Measurements from ENCODE around the gene HTR6.

Gene HTR6

DNA sequence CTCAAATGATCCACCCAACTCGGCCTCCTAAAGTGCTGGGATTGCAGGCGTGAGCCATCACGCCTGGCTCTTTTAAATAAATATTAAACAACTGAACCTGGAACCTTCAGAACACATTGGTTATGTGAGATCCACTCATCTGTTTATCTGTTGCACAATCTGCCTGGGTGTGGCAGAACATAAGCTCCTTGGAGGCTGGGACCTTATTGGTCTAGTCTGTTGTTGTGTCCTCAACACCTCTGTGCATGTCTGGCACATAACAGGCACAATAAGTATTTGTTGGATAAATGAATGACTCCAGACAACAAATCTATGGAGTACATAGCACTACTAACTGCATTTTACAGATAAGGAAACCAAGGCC lies 24.7 kb upstream of the HTR6 start:
- DNase-seq = no peak

DNA sequence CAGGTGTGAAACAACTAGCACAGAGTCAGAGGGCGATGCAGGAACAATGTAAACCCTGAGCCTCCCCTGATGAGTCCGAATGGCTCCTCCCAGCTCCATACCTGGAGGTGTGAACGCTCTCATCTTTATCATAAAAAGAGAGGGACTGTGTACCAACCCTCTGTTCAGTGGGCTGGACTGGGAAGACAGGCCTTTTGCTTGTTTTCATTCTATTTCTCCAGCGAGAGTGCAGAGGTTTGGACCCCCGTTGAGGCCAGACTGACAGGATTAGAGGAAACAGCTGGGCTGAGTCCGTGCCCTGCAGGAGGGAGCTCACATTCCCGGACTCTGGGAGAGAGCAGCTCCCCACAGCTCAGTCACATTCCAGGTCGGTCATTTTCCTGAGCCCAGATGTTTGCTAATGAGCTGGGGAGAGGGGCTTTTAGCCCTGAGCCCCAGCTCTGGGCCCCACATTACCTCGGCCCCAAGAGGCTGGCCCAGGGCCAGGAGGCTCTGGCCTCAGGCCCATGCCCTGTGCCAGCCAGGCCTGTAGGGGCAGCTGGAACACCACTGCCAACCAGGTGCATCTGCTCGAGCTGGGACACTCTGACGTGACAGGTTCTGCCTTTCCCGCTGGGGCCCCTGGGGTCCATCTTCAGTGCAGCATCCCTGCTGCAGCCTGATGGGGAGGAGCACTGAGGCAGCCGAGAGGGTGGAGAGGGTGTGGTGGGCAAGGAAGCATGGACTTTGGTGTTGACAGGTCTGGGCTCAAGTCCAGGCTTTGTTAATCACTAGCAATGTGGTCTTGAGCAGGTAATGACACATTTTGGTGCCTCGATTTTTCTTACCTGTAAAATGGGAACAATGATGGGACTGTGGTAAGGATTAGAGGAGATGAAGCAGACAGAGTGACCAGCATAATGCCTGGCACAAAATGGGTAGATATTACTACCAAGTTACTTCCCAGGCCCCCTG lies 24.0 kb upstream of the HTR6 start:
- no peak for DNase-seq

DNA sequence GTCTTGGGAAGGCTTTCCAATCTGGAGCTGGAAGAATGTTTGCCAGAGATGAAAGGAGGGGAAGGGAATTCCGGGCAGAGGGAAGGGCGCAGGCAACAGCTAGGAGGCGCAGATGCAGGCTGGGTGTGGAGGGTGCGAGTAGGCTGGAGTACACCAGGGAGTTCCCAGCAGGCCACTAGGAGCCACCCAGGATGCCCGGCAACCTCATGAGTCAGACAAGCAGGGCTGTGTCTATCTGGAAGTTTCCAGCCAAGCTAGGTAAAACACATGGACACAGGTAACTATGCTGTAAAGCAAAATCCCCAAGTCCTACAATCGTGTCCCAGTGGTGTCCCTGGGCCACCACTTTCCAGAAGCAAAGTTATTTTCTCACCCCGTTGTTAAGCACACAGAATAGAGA lies 21.6 kb upstream of the HTR6 start:
- DNase-seq = no peak

DNA sequence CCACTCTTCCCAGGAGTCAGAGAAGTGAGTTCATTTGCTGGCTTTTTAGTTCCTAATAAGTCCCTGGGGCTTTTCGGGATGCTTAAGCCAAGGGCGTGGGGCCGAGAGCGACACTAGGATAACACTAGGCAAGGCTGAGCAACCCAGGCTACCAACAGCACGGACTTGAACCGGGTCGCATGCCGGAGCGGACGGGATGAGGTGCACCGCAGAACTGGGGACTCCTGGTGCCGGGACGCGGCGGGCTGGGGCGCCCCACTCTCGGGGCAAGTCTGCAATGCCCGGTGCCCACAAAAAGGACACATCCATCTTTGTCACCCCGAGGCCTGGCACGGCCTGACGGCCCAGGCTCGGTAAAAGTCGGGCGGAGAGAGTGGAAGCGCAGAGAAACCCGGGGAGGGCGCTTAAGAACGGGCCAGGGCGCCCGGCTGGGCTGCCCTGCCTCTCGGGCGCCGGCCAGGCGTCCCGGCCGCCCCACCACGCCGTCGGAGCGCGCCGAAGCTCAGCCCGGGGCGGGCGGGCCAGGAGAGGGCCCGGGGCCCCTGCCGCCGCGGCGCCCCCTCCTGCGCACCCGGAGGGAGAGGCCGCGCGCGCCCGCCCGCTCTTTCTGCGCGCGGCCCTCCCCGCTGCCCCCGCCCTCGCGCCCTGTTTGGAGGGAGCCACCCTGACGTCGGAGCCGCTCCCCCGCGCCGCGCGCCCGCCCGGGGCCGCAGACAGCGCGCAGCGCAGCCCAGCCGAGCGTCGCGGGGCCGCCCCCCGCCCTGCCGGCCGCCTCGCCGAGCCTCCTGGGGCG lies 20.9 kb upstream of the HTR6 start, which contains the start of gene NBL1:
Gene NBL1, plus strand, starts transcription at position 710 of the 793 bp plus-strand sequence. CDS start 10,720 bp downstream, outside the sequence.
- no peak for DNase-seq

DNA sequence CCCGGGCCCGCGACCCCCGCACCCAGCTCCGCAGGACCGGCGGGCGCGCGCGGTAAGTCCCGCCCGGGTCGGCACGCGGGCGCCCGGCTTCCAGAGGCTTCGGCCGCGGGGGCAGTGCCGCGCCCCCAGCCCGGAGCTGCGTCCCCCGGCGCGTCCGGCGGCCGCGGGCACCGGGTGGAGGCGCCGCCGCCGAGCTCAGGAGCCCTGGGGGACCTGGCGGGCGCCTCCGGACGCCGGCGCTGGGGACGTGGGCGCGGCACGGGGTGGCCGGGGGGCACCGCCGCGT lies 20.3 kb upstream of the HTR6 start:
- no peak for DNase-seq

DNA sequence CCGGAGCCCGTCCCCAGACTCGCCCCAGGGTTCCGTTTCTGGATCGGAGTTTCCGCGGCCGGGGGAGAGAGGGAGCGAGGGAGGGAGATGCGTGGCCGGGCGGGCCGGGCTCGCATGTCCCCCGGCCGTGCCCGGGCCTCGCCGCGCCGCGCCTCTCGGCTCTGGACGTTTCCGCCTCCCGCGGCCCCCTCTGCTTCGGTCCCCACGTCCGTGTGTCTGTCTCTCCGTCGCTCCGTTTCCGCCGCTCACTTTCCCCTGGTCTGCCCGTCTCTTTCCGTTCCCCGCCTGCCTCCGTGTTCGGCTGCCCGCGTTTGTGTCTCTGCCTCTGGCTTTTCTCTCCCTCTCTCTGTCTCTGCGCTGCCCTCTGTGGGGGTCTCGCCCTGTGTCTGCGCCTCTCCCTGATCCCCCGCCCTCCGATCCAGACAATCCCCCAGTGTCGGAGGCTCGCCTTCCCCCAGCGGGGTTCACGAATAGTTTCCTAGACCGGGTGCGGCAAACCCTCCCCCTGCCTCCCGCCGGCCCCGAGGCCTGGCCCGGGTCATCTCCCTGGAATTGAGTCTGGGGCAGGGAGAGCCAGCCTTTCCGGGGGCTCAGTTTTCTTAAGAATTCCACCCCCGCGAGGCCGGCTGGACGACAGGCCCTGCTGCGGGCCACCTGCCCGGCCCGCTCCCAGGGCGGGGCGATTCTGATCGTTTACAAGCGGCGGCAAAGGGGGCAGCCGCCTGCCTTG lies 19.8 kb upstream of the HTR6 start:
- no peak for DNase-seq

DNA sequence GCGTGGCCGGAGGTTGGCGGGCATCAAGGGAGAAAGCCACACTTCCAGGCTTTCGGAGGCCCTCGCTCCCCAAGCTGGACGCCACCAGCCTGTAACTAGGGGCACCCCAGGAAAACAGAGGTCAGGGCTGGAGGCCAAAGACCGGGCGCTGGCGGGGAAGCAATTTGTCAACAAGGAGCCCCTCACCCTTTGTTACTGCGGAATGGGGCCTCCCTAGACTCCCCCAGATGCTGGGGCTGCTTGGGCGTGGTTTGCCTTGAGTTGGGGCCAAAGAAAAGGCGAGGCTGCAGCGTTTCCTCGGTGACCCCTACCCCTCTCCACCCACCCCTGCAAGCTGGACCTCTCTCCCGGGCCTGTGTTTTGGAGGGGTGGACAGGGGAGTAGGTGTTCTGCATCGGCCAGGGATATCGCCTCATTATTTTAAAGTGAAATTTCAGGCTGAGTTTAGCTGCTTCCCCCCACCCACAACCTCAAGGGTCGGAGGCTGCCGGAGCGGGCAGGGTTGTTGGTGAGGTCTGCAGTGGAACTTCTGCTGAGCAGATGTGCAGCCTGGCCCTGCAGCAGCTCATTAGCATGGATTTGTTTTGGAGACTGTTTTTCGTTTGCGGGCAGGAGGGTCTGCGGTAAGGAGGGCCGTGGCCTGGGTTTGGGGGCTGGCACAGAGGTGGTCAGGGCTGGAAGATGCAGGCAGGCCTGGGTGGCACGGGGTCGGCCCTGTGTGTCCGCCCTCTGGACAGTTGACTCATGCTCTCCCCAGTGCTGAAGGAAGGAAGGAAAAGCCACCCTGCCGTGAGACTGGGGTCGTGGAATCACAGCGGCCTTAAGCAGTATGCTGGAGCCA lies 19.0 kb upstream of the HTR6 start:
- no peak for DNase-seq

DNA sequence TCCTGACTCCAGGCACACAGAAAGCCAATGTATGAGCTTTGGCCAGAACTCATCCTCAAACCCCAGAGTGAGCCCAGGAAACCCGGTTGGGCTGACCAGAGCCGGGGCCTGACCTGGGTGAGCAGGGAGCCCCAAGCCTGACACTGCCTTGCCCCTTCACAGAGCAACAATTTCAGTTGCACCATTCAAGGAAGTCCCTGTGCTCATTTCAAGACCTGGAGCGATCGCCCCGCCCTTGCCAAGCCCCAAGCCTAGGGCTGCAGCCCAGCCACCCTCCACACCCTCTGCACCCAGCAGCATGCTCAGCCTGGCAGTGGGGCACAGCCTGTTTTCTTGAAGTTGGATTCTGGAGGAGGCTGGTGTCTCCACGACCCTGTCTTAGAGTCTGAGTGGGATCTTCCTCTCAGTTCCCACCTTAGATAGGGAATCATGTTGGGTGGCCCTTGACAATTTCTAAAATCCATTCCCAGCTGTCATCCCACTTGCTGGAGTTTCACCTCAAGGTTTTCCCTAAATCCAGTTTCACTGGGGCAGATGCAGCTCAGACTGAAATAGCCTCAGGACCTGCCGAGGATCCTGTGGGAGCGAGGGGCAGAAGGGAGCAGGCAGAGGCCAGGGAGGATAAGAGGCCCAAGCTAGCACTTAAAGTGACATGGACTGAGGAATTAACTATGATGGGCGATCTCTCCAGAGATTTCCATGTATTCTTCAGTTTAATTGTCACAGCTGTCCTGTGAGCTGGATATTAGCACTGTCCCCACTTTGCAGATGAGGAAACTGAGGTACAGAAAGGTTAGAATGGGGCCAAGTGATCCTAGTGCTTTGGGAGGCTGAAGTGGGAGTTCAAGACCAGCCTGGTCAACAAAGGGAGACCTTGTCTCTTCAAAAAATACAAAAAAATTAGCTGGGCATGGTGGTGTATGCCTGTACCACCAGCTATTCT lies 18.0 kb upstream of the HTR6 start:
- no peak for DNase-seq

DNA sequence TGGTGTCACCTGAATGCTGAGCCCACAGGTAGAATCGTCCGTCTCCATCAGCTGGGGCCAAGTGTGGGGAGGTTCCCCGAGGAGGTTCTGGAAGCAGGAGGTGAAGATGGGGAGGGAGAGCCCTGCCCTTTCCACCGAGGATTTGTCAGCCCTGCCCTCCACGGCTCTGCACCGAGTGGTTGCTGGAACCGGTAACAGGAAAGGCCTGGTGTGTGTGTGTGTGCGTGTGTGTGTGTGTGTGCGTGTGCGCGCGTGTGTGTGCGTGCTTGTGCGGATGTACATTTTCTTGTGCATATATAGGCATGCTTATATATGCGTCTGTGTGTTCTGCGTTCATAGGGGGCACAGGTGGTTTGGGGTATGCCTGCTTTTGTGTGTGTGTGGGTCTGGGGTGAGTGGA lies 17.0 kb upstream of the HTR6 start:
- no peak for DNase-seq

DNA sequence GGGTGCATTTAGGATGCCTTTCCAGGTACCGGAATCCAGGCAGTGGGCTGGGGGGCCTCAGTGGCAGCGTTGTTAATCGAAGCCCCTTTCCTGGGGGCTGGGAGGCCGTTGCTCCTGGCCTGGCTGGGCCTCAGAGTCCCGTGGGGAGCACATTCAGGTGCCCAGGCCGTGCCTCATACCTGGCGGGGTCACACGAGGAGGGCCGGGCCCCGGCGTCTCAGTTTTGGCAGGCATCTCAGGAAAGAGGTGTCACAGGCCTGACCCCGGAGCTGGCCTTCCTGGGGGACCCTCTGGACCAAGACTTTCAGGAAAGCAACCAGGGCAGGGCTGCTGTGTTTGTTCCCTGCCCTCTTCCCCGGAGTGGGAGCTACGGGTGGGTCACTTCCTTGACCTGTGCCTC lies 16.4 kb upstream of the HTR6 start:
- no peak for DNase-seq

DNA sequence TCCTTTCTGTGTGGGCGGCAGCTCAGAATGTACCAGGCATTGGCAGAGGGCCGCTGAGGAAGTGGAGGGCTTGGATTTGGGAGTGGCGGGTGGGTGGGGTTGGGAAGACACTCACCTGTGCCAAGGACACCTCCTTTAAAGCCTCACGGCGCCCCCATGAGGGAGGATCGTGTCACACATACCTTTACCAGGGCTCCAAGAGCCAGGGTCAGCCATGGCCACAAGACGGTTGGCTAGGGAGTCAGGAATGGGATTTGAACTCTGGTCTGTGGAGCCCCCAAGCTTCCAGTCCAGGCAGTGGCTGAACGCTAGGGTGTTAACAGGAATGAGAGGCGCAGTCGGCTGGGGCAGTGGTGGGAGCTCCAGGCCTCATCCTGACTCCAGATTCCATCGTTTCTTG lies 16.0 kb upstream of the HTR6 start:
- no peak for DNase-seq

DNA sequence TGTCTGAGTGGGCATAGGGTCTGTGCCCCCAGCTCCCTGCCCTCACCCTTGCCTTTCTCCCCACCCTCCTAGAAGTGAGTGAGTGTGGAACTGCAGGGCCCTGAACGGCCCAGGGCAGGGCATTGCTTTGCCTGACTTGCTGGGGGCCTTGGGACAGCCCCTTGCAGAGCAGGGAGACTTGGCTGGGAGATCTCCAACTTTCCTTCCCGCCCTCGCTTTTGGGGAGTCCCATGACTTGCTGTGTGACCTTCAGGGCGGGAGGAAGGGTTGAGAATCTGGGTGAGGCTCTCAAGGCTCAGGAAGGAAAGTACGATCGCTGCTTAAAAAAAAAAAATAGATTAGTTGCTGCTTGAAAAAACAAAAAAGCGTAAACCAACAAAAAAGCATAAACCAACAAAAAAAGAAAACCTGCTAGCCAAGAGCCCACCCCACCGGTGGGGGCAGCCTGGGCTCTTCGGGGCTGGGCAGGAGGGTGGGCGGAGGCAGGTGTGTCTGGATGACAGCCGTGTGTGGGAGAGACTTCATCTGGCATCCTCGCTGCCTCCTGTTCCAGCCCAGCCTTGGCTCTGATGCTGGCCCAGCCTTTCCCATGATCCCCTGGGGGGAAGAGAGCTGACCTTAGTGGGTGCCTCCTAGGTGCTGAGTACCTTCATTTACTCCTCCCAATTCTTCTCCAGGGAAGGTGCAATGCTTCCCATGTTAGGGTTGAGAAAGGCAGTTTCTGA lies 14.1 kb upstream of the HTR6 start:
- DNase-seq = no peak

DNA sequence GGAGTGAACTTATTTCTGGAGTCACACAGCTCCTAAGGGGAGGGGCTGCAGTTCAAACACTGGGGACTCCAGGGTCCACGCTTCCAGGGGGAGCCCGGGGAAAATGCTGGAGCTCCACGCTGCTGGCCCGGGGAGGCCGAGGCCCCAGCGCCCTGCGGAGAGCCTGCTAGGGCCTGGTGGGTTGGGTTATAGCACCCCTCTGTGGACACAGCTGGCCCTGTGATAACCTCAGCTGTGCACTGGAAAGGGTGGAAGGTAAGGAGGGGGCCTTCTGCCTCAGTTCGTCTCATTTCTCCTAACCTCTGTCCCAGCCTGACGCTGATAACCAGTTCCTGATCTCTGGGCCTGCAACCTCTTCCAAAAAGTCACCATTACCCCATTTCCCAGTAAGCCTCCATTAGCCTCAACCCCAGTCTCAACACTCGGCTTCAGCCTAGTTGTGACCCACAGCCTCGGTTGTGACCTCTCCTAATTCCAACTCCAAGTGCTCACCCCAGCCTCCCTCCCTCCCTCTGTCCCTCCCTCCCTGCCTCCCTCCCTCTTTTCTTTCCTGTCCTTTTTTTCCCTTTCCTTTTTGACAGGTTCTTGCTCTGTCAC lies 13.4 kb upstream of the HTR6 start:
- DNase-seq = no peak

DNA sequence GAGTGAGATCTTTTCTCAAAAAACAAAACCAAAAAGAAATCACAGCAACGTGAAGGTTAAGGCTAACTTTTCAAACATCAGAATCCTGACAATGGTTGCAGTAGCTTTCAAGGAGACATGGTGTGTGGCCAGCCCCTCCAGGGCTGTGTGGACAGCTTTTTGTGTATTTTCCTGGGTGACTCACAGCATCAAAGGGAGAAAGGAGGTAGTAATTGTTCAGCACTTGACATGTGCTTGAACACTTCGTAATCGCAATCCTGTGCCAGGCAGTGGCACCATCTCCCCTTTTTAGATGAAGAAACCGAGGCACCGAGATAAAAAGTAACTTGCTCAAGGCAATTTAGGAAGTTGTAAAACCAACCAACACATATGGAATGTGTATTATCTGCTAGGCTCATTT lies 10.3 kb upstream of the HTR6 start:
- no peak for DNase-seq

DNA sequence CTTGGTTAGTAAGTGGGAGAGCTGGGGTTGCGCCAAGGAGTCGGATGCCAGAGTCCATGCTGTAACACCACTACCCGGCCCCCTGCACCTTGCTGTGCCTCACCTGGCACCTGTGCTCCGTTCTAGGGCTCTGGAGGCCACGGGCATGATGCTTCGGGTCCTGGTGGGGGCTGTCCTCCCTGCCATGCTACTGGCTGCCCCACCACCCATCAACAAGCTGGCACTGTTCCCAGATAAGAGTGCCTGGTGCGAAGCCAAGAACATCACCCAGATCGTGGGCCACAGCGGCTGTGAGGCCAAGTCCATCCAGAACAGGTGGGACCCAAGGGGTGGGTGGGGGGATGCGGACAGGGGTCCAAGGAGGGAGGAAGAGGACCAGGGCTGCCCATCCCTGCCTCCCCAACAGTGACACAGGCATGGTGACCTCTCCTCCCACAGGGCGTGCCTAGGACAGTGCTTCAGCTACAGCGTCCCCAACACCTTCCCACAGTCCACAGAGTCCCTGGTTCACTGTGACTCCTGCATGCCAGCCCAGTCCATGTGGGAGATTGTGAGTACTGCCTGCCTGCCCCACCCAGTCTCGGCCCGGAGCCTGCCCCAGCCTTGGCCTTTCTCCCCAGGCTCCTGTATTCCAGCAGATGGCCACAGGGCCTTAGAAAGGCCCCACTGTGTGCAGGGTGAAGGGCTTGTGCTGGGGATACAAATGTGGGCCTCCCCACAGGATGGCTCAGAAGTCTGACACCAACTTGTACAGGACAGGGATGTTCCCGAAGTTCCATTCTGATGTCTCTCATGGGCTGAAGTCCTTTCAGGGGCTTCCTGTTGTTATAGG lies 9.6 kb upstream of the HTR6 start:
- no peak for DNase-seq

DNA sequence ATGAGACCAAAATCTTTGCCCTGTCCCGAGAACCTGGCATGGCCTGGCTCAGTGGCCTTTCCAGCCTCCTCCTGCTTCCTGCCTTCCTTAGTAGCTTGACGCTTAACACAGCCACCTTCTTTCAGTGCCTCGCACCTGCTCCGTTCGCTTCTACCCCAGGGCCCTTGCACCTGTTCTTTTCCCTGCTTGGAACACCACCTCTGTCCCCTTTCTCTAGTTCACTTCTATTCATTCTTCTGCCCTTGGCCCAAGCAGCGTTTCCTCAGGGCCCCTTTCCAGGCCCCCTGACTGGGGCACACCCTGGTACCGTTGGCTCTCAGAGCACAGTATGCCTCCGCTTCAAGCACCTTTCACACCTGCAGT lies 9.0 kb upstream of the HTR6 start:
- DNase-seq = no peak

DNA sequence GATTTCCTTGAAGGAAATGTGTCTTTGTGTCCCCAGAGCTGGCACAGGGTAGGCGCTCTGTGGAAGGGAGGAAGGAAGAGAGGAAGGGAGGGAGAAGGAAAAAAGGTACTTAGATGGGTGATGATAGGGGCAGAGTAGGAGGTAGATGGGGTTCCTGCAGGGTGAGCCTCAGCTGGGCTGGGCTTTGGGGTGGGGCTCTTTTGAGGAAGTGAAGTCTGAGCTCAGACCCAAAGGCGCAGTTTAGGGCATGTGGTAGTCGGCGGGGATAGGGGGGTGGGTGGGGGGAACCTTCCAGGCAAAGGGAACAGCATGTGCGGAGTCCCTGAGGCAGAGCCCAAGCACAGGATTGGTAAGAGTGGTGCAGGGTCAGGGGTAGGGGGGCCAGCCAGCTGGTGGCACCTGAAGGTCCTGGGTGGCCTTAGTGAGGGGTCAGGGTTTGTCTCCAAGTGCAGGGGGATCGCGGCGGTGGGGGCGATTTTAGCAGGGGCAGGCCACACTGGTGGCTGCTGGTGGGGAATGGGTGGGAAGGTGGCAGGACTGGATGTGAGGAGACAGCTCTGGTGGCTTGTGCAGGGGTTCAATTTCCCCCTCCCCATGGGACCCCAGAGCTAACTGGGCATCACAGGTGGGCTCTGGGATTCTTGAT lies 8.4 kb upstream of the HTR6 start:
- DNase-seq = no peak

DNA sequence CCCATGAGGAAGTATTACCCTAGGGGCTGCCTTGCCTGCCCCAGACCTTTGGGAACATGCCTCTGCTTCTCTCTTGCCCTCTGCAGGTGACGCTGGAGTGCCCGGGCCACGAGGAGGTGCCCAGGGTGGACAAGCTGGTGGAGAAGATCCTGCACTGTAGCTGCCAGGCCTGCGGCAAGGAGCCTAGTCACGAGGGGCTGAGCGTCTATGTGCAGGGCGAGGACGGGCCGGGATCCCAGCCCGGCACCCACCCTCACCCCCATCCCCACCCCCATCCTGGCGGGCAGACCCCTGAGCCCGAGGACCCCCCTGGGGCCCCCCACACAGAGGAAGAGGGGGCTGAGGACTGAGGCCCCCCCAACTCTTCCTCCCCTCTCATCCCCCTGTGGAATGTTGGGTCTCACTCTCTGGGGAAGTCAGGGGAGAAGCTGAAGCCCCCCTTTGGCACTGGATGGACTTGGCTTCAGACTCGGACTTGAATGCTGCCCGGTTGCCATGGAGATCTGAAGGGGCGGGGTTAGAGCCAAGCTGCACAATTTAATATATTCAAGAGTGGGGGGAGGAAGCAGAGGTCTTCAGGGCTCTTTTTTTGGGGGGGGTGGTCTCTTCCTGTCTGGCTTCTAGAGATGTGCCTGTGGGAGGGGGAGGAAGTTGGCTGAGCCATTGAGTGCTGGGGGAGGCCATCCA lies 7.8 kb upstream of the HTR6 start:
- no peak for DNase-seq

Measured in amniotic stem cell (primary cell).